Measurements from ENCODE around the gene REEP1. TPM values are rescaled to one million over a fixed set of nuclear protein-coding genes. Genes with fewer than 3 reads are reported as not detected.

Gene REEP1
- total RNA-seq, 1 experiment from 2014 or later, result 5.9 TPM

- intact Hi-C loops (cut with micrococcal nuclease), result no loop called here
- Histone ChIP-seq H3K4me2 (ENCODE audit: low read length) (no peak overlapping the region), H3K36me3 (ENCODE audit: control insufficient read depth in 1 of 2, insufficient read depth in 2 of 2, low read length in 2 of 2) (no peaks in the 10 kb centered on the region), H3K9me2 (ENCODE audit: insufficient read depth) (no peaks in the 10 kb centered on the region), H3K9me3 (ENCODE audit: control insufficient read depth in 1 of 2, insufficient read depth in 1 of 2, low read depth in 1 of 2, low read length in 2 of 2) (no peaks in the 10 kb centered on the region), H3K4me3 (replicated peaks in 1 of 2; ENCODE audit: low read depth in 1 of 2, low read length in 2 of 2) (no peak overlapping the region), H2AFZ (ENCODE audit: low read depth, low read length, poor library complexity, severe bottlenecking) (no peak overlapping the region), H3K27ac (ENCODE audit: low read depth, low read length) (no peak overlapping the region), H4K20me1 (ENCODE audit: insufficient read depth) (no peaks in the 10 kb centered on the region), H3K4me1 (ENCODE audit: control insufficient read depth in 1 of 2, insufficient read depth in 2 of 2, low read length in 2 of 2) (no peaks in the 10 kb centered on the region), H3K79me2 (ENCODE audit: insufficient read depth, low read length) (no peaks in the 10 kb centered on the region), H3K9ac (ENCODE audit: low read length) (no peak overlapping the region), H3K27me3 (ENCODE audit: insufficient read depth, low read length) (no peaks in the 10 kb centered on the region)
- BruUV-seq (replicated peaks), result no TSS peak
- CTCF ChIA-PET, result interaction anchor here (1.7 kb wide), 1 partner anchor 76 kb away, joined by 4 read pairs; no protein-coding TSS in a partner anchor
- DNase-seq (ENCODE audit: low read depth, low spot score) (no peak), ATAC-seq (peak; percentile 54; the same call in 1 of the 2 replicates)
- no peak for TF ChIP-seq REST (IDR thresholded peaks at IDR 0.05; ENCODE audit: low read depth)
- TF ChIP-seq EZH2phosphoT487 (IDR thresholded peaks at IDR 0.05; ENCODE audit: borderline replicate concordance), result no peak
- no peak for TF ChIP-seq TCF7L2 (IDR thresholded peaks at IDR 0.05; ENCODE audit: borderline replicate concordance, extremely low read depth, insufficient read depth, insufficient read length)
- TF ChIP-seq CTCF (IDR thresholded peaks at IDR 0.05 in 2 of 3, conservative IDR thresholded peaks at IDR 0.05 in 1 of 3; ENCODE audit: borderline replicate concordance in 1 of 3, insufficient read depth in 1 of 3, low read depth in 2 of 3, low read length in 2 of 3), result peak in 2 of 3 experiments; percentile 28 to 34; a peak in 2 of 6 replicates
- TF ChIP-seq RAD21 (IDR thresholded peaks at IDR 0.05; ENCODE audit: low read depth), result peak; percentile 48; the same call in 1 of the 2 replicates
- RAD21 ChIA-PET (ENCODE audit: low non-redundant PET in 1 of 2, low total read pairs in 2 of 2, uncharacterized antibody in 2 of 2, unreplicated experiment in 2 of 2), result no interaction called here
- POLR2A ChIA-PET, result no interaction called here
These were observed 39.9 kb downstream of the REEP1 start for GRCh38 chr2:86297382-86298147.

Measured in HCT116 (cell line).